ENCODE data around the gene NDE1.

NDE1 gene

DNA sequence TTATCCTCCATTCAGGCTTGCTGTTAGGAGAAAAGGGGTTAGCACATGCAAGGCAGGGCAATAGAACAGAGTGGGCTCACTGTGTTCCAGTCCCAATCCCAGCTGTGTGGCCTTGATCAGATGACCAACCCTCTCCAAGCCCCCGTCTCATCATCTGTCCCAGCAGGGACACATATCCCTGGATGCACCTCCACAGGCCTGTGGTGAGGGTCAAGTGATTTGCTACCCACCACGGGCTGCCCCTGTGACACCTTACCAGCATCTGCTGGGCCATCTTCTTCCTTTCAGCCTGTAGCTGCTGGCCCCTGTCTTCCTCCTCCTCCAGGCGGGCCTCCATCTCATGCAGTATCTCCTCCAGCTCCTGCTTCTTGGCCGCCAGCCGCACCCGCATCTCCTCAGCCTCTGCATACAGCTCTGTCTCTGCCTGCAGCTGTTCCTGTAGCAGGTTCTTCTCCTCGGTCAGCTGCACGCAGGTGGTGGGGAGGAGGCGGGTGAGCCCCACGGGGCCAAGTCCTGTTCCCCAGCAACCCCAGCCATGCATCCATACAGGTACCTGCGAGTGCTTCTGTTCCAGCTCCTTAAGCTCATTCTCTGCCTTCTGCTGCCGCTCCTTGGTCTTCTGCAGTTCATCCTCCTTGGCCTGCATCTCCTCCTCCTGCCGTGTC lies 91.3 kb downstream of the NDE1 start:
- DNase-seq: no peak

- no peak for DNase-seq
Measured at GRCh38 chr16:15742716-15743115, 92.7 kb downstream of the NDE1 start.

DNA sequence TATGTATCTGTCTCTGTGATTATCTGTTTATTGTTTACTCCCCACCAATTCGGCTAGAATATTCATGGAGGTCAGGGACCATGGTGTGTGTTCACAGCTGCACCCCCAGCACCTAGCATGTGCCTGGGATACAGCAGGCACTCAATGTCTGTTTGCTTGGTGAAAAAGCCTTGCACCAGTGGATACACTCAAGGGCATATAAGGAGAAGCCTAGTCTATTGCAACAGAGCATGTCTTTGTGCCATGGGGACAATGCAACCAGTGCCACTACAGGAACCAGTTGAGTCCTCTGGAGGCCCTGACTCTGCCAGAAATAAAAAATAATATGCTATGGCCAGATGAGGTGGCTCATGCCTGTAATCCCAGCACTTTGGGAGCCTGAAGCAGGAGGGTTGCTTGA lies 93.6 kb downstream of the NDE1 start:
- no peak for DNase-seq

GRCh38 chr16:15746332-15746731 lies 96.3 kb downstream of the NDE1 start:
- DNase-seq: no peak

DNA sequence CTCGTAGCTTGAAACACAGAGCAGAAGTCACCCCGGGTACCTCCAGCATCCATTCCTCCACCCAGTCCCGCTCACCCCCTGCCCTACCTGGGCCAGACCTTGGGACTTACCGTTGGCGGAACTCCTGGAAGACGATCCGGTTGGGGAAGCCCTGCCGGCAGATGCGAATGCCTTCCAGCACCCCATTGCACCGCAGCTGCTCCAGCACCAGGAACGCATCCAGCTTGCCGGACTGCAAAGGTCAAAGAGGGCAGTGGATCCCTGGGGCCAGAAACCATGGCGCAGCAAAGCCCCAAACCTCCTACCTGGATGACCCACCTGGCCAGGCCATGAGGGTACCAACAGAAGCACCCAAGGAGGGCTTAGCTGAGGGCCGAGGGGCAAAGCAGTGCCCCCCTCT lies 97.9 kb downstream of the NDE1 start:
- DNase-seq: no peak

DNA sequence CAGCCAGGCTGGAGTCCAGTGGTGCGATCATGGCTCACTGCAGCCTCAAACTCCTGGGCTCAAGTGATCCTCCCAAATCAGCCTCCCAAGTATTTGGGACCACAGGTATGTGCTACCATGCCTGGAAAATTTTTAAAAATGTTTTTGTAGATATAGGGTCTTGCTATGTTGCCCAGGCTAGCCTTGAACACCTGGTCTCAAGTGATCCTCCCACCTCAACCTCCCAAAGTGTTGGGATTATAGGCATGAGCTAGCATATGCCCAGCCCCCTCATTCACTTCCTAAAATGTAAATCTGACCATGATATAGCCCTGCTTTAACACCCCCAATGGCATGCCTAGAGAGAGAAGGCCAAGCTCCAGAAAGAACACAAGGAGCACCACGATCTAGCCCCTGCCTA lies 98.6 kb downstream of the NDE1 start:
- DNase-seq: no peak

GRCh38 chr16:15749371-15749770 lies 99.3 kb downstream of the NDE1 start:
- no peak for DNase-seq

DNA sequence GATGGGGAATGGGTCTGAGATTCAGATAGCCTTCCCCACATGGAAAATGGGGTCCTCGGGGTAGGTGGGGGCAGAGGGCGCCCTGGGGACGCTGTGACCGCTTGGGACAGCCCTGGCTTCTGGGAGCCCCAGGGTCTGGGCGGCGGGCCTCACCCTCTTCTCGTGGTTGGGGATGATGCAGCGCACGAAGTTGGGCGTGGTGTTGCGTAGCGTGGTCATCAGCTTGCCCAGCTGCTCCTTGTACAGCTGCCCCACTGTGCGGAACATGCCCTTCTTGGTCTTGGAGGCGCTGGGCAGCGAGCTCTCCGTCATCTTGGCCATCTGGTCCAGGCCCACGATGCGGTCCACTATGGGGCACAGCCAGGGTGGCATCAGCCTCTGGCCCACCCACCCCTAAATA lies 99.9 kb downstream of the NDE1 start:
- DNase-seq: no peak

DNA sequence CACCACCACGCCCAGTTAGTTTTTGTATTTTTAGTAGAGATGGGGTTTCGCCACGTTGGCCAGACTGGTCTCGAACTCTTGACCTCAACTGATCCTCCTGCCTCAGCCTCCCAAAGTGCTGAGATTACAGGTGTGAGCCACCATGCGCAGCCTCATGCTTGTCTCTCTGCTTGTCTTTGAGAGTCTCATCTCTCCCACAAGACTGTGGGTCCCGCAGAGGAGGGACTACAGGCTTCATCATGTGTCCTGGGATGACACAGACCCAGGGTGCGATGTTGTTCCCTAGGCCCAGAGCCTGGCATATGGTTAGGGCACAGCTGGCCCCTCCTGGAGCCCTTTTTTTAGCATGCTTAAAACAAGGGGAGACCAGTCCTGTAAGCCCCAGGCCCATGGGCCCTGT lies 101.9 kb downstream of the NDE1 start:
- DNase-seq: no peak

GRCh38 chr16:15752717-15753488 lies 102.9 kb downstream of the NDE1 start:
- DNase-seq: no peak

DNA sequence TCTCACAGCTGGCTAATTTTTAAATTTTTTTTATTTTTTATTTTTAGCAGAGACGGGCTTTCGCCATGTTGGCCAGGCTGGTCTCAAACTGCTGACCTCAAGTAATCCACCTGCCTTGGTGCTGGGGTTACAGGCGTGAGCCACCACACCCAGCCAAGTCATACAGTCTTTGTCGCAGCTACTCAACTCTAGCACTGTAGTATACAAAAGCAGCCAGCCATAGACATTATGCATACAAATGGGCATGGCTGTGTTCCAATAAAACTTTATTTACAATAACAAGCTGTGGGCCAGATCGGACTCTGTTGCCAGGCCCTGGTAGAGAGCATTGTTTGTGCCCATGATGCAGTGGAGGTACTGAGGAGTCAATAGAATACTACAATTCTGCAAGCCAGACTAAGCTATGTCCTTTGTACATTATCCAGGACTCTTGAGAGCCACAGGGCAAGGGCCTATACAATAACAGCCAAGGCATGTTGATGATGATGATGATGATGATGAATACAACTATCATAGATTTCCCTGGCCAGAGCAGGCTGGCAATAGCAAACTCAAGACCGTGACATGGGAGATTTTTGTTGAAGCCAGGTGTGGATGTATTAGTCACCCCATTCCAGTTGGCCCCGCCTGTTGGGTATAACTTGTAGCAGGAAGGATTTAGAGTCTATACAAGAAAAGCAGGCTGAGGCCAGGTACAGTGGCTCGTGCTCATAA lies 104.9 kb downstream of the NDE1 start:
- no peak for DNase-seq

DNA sequence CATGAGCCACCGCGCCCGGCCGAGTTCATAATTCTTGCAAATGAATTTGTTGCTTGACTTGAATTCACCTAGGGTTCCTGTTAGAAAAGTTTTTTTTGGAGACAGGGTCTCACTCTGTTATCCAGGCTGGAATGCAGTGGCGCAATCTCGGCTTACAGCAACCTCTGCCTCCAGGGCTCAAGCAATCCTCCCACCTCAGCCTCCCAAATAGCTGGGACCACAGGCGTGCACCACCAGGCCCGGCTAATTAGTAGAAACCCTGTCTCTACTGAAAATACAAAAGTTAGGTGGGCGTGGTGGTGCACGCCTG lies 107.0 kb downstream of the NDE1 start:
- no peak for DNase-seq

GRCh38 chr16:15757630-15758251 lies 107.7 kb downstream of the NDE1 start:
- DNase-seq: no peak

DNA sequence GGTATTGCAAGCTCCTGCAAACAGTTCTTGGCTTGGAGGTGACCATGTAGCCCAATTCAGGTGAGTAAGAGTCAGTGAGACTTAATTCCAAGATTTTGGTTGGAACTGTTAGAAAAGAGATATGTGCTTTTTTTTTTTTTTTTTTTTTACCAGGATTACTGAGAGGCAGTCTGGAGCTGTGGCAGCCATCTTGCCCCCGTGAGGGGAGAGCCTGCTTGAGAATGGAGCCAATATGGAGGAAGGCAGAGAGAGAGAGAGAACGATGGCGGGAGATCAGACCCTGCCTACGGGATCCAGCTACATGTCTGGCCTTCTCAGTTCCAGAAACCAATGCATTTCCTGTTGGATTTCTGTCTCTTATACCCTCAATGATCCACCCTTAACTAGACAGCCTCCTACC lies 109.0 kb downstream of the NDE1 start:
- DNase-seq: no peak

GRCh38 chr16:15760129-15760528 lies 110.1 kb downstream of the NDE1 start:
- no peak for DNase-seq

GRCh38 chr16:15764112-15764511 lies 114.1 kb downstream of the NDE1 start:
- no peak for DNase-seq

DNA sequence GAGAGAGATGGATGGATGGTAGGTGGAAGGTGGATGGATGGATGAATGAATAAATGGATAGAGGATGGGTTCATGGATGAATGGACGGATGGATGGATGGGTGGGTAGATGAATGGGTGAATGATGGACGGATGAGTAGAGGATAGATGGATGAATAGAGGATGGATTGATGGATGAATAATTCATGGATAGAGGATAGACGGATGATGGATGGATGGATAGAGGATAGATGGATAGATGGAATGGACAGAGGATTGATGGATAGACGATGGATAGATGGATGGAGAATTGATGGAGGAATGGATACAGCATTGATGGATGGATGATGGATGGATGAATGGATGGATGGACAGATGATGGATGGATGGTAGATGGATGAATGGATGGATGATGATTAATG lies 115.1 kb downstream of the NDE1 start:
- DNase-seq: no peak

DNA sequence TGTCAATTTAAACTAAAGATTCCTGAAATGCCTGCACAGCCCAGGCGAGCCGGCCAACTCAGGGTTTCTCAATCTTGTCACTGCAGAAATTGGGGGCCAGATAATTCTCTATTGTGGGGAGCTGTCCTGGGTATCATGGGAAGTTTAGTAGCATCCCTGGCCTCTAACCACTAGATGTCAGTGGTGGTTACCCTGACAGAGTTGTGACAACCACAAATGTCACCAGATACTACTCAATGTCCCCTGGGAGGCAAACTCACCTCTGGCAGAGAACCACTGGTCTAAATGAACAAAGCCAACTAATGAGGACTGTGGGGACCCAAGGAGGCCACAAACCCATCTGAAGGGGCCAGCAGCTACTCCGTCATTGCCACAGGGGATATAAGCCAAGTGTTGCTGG lies 115.8 kb downstream of the NDE1 start:
- DNase-seq: no peak

- no peak for DNase-seq
Measured at GRCh38 chr16:15766918-15767317, 116.9 kb downstream of the NDE1 start.

DNA sequence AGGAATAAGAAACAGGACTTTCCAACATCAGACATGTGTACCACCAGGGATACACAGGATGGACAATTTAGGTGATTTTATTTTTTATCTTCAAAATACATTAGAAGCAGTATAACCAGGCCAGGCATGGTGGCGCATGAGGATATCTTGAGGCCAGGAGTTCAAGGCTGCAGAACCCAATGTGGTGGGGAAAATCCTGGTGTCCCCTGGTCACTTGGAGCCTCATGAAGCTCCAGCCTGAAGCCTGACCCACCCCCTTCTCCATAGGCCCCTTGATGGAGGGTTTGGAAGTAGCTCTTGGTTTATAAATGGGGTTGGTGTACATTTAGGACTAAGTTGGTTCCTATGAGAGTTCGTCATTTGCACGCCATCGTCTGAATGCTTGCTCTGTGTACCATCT lies 118.2 kb downstream of the NDE1 start:
- DNase-seq: no peak

DNA sequence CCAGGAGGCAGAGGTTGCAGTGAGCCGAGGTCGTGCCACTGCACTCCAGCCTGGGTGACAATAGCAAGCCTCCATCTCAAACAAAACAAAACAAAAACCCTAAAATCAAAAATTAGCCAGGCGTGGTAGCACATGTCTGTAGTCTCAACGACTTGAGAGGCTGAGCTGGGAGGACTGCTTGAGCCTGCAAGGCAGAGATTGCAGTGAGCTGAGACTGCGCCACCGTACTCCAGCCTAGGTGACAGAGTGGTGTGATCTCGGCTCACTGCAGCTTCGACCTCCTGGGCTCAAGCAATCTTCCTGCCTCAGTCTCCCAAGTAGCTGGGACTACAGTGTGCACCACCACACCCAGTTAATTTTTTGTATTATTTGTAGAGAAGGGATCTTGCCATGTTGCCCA lies 119.2 kb downstream of the NDE1 start:
- DNase-seq: no peak

- DNase-seq: no peak
Measured at GRCh38 chr16:15770107-15770506, 120.1 kb downstream of the NDE1 start.

DNA sequence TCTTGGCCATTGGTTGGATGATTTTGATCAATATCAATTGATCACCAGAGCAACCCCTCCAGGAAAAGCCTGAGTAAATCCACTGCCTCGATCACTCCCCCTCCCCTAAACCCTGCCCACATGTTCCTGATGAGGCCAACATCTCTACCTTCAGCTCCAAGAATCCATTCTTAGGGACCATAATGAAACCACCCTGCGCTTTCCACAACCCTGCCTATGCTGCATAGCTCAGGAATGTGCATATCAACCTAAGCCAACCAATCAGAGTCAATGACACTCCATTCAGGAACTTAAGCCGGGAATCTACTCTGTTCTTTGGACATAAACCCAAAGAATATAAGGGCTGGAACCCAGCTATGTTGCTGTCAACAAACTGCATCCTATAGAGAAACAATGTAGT lies 120.5 kb downstream of the NDE1 start:
- DNase-seq: no peak

GRCh38 chr16:15771694-15772093 lies 121.6 kb downstream of the NDE1 start:
- DNase-seq: no peak

All from cerebellar nuclear complex (tissue), 1 donor.